RWPE1 (cell line): ENCODE results near the gene CST6.

Experiments
- CTCF ChIA-PET: fragments of 350-600 bp; sonication (Branson Sonifier 250); formaldehyde crosslinking; extraction: SDS; loops from one replicate; lab custom pipeline; 2021; lab: Yijun Ruan, JAX
- POLR2A ChIA-PET: fragments of 400-600 bp; formaldehyde crosslinking; extraction: SDS; loops from one replicate; lab custom pipeline; 2020; ENCODE audit warnings: antibody characterized with exemption; ENCODE audit not compliant: low non-redundant PET; lab: Yijun Ruan, JAX
- DNase-seq: peaks from one replicate; pipeline ENCODE4 v3.0.0; 2012; ENCODE audit warnings: low spot score
- H3K27ac ChIP-seq: fragments of 450-650 bp; 2 replicates; pipeline ENCODE4 v1.5.1; 2017
- CTCF ChIP-seq: fragments of 450-650 bp; conservative IDR thresholded peaks from 2 replicates; pipeline ENCODE4 v1.5.1; 2017; ENCODE audit warnings: low read depth, mild to moderate bottlenecking

The CST6 gene

GRCh38 chr11:66046901-66047300 is 35.1 kb downstream of the CST6 start:
- CTCF ChIA-PET: interaction anchor here (0.6 to 2.7 kb wide), 4 partner anchors 11 to 47 kb away, joined by 3 to 11 read pairs (median 6); no protein-coding TSS in a partner anchor
- DNase-seq: no peak
- TF ChIP-seq CTCF: no peak

GRCh38 chr11:66047541-66048365 is 35.9 kb downstream of the CST6 start:
- no peak overlapping the region for H3K27ac ChIP-seq
- CTCF ChIA-PET: interaction anchor here (0.7 to 2.7 kb wide), 3 partner anchors 12 to 28 kb away, joined by 3 to 11 read pairs (median 7); no protein-coding TSS in a partner anchor
- no peak for DNase-seq
- no peak for TF ChIP-seq CTCF
- POLR2A ChIA-PET: interaction anchor here (0.6 kb wide), 1 partner anchor 45 kb away, joined by 3 read pairs; no protein-coding TSS in a partner anchor

More at GRCh38 chr11:66046901-66047300, 35.1 kb downstream of the CST6 start:
- H3K27ac ChIP-seq: no peak overlapping the region
- POLR2A ChIA-PET: no interaction called here

GRCh38 chr11:66048547-66049323 is 36.9 kb downstream of the CST6 start, which contains the start of gene GAL3ST3:
TSS of gene GAL3ST3 (minus strand) at chr11:66049161. CDS start at chr11:66045415, 3,746 bp downstream.
- no peak within 1 kb of the TSS; the same call in 1 of the 2 replicates for H3K27ac ChIP-seq
- ChIA-PET CTCF (interaction anchor here (0.7 to 0.8 kb wide), 2 partner anchors 26 to 27 kb away, joined by 3 read pairs; no protein-coding TSS in a partner anchor), POLR2A (interaction anchor here (0.5 kb wide), 1 partner anchor 1248 kb away, joined by 5 read pairs; no protein-coding TSS in a partner anchor)
- no peak for TF ChIP-seq CTCF
- no peak for DNase-seq

GRCh38 chr11:66050581-66051231 is 38.9 kb downstream of the CST6 start:
- ChIA-PET CTCF (interaction anchor here (0.6 kb wide), 2 partner anchors 59 to 341 kb away, joined by 3 read pairs; no protein-coding TSS in a partner anchor), POLR2A (no interaction called here)
- no peak for DNase-seq
- no peak for TF ChIP-seq CTCF
- H3K27ac ChIP-seq: peak overlapping the region; percentile 92

- DNase-seq: no peak
- CTCF ChIA-PET: interaction anchor here (0.6 to 4.1 kb wide), 2 partner anchors 16 to 342 kb away, joined by 3 to 32 read pairs; no protein-coding TSS in a partner anchor
- H3K27ac ChIP-seq: peak overlapping the region; percentile 92
- TF ChIP-seq CTCF: no peak
- POLR2A ChIA-PET: interaction anchor here (0.6 kb wide), 1 partner anchor 44 kb away, joined by 9 read pairs; no protein-coding TSS in a partner anchor
Measured at GRCh38 chr11:66051371-66051765, 39.6 kb downstream of the CST6 start.
